ENCODE measurements around the gene PARD3. TPM values are rescaled to one million over a fixed set of nuclear protein-coding genes. Genes with fewer than 3 reads are reported as not detected.
A peak's percentile ranks its signal among the peaks of the same experiment; 100 is the strongest.

The PARD3 gene
- total and polyA plus RNA-seq, 2 donors (not counting 1 experiment from before 2014, with no cell fraction given): 24.0 to 46.4 TPM

DNA sequence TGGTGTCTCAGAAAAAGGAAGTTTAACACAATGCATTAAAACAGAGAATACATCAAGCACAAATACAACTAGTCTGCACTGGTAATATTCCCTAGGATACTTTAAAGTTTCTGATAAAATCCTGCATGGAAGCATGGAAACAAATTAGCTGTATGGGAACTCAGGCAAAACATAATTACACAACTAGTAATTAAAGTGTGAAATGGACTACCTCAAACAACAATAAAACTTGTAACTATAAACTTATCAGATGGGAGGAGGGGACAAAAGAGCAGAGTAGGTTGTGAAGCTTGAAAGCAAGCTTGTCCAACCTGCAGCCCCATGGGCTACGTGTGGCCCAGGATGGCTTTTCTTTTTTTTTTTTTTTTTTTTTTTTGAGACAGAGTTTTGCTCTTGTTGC is 98.9 kb downstream of the PARD3 start:
- Histone ChIP-seq H3K4me2 (ENCODE audit: extremely low read depth, insufficient read depth, low read length) (no peak overlapping the region), H3K4me1 (ENCODE audit: control insufficient read depth, extremely low read depth, insufficient read depth, low read length) (peaks cover 2% of the 10 kb centered on the region), H3K9me3 (ENCODE audit: control insufficient read depth, insufficient read depth, low read depth, low read length) (no peaks in the 10 kb centered on the region), H2AFZ (ENCODE audit: low read length) (no peak overlapping the region), H3K79me2 (ENCODE audit: control insufficient read depth, insufficient read depth, low read length) (no peaks in the 10 kb centered on the region), H3K36me3 (ENCODE audit: control insufficient read depth, insufficient read depth, low read length) (no peaks in the 10 kb centered on the region), H3K27ac (ENCODE audit: insufficient read depth, low read length) (no peak overlapping the region), H3K9ac (ENCODE audit: insufficient read depth, low read length) (no peak overlapping the region), H3K4me3 (replicated peaks in 1 of 4; ENCODE audit: control extremely low read depth in 1 of 4, insufficient read depth in 1 of 4, low read depth in 3 of 4, low read length in 4 of 4) (no peak overlapping the region), H4K20me1 (ENCODE audit: control insufficient read depth, extremely low read depth, insufficient read depth, low read length) (no peaks in the 10 kb centered on the region), H3K27me3 (ENCODE audit: control insufficient read depth, insufficient read depth, low read length) (no peaks in the 10 kb centered on the region)
- no peak for DNase-seq (ENCODE audit: low read depth in 2 of 2)
- TF ChIP-seq EZH2 (IDR thresholded peaks at IDR 0.05; ENCODE audit: low read length, missing control alignments): no peak
- TF ChIP-seq, protein P1, sequence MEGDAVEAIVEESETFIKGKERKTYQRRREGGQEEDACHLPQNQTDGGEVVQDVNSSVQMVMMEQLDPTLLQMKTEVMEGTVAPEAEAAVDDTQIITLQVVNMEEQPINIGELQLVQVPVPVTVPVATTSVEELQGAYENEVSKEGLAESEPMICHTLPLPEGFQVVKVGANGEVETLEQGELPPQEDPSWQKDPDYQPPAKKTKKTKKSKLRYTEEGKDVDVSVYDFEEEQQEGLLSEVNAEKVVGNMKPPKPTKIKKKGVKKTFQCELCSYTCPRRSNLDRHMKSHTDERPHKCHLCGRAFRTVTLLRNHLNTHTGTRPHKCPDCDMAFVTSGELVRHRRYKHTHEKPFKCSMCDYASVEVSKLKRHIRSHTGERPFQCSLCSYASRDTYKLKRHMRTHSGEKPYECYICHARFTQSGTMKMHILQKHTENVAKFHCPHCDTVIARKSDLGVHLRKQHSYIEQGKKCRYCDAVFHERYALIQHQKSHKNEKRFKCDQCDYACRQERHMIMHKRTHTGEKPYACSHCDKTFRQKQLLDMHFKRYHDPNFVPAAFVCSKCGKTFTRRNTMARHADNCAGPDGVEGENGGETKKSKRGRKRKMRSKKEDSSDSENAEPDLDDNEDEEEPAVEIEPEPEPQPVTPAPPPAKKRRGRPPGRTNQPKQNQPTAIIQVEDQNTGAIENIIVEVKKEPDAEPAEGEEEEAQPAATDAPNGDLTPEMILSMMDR (conservative IDR thresholded peaks at IDR 0.05 in 1 of 2, IDR thresholded peaks at IDR 0.05 in 1 of 2; ENCODE audit: low read depth in 1 of 2, low read length in 2 of 2): no peak

DNA sequence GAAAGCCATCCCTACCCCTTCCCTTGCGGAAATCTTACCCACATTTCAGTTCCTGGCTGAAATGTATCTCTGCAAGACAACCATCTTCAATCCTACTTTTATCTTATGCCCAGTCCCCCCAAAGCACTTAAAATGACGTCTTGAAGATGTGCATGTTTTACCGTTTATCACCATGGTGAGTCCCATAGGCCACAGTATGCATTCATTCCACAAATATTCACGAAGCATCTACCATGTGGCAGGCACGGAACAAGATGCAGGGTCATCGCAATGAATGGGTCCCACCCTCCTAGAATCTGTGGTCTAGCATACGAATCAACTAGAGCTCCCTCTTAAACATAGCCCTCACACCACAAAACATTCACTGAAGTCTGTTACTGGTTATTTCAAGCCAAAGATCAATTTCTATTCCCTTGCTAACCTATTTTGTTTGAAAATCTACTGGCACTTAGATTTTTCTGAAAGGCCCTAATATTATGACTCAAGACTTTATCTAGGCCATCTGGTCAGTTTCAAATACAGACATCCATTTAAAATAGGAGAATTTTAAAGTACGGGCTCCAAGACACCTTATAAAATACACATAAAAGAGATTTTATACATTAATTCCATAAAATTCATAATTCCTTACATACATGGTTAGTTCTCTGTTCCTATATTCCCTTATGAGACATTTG is 99.4 kb downstream of the PARD3 start:
- Histone ChIP-seq H2AFZ (ENCODE audit: low read length) (no peak overlapping the region), H3K79me2 (ENCODE audit: control insufficient read depth, insufficient read depth, low read length) (no peaks in the 10 kb centered on the region), H3K4me3 (replicated peaks in 1 of 4; ENCODE audit: control extremely low read depth in 1 of 4, insufficient read depth in 1 of 4, low read depth in 3 of 4, low read length in 4 of 4) (no peak overlapping the region), H3K27me3 (ENCODE audit: control insufficient read depth, insufficient read depth, low read length) (no peaks in the 10 kb centered on the region), H3K9ac (ENCODE audit: insufficient read depth, low read length) (no peak overlapping the region), H3K9me3 (ENCODE audit: control insufficient read depth, insufficient read depth, low read depth, low read length) (no peaks in the 10 kb centered on the region), H4K20me1 (ENCODE audit: control insufficient read depth, extremely low read depth, insufficient read depth, low read length) (no peaks in the 10 kb centered on the region), H3K27ac (ENCODE audit: insufficient read depth, low read length) (no peak overlapping the region), H3K4me1 (ENCODE audit: control insufficient read depth, extremely low read depth, insufficient read depth, low read length) (peaks cover 3% of the 10 kb centered on the region), H3K4me2 (ENCODE audit: extremely low read depth, insufficient read depth, low read length) (no peak overlapping the region), H3K36me3 (ENCODE audit: control insufficient read depth, insufficient read depth, low read length) (no peaks in the 10 kb centered on the region)
- TF ChIP-seq, protein P1 (conservative IDR thresholded peaks at IDR 0.05 in 1 of 2, IDR thresholded peaks at IDR 0.05 in 1 of 2; ENCODE audit: low read depth in 1 of 2, low read length in 2 of 2): no peak
- TF ChIP-seq EZH2 (IDR thresholded peaks at IDR 0.05; ENCODE audit: low read length, missing control alignments): no peak
- no peak for DNase-seq (ENCODE audit: low read depth in 2 of 2)

DNA sequence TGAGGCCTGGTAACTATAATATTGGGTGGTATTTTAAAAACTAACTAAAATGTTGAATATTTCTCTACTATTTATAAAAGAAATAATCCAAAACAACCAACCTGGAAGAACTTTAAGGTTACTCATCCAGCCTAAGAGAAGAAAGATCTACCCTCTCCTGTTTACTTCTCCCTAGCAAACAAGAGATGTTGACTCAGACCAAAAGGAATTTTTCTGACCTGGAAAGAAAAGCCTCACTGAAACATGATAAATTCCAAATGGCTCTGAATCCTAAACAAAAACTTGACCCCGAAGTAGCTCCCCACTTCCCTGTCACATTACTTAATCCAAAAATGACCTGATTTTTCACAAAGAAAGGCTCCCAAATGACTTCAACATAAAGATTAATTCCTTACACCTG is 101.2 kb downstream of the PARD3 start:
- TF ChIP-seq, protein P1 (conservative IDR thresholded peaks at IDR 0.05 in 1 of 2, IDR thresholded peaks at IDR 0.05 in 1 of 2; ENCODE audit: low read depth in 1 of 2, low read length in 2 of 2): no peak
- Histone ChIP-seq H3K4me1 (ENCODE audit: control insufficient read depth, extremely low read depth, insufficient read depth, low read length) (peaks cover 4% of the 10 kb centered on the region), H3K36me3 (ENCODE audit: control insufficient read depth, insufficient read depth, low read length) (no peaks in the 10 kb centered on the region), H3K79me2 (ENCODE audit: control insufficient read depth, insufficient read depth, low read length) (peaks cover 2% of the 10 kb centered on the region), H3K4me3 (replicated peaks in 1 of 4; ENCODE audit: control extremely low read depth in 1 of 4, insufficient read depth in 1 of 4, low read depth in 3 of 4, low read length in 4 of 4) (no peak overlapping the region), H4K20me1 (ENCODE audit: control insufficient read depth, extremely low read depth, insufficient read depth, low read length) (no peaks in the 10 kb centered on the region), H3K4me2 (ENCODE audit: extremely low read depth, insufficient read depth, low read length) (no peak overlapping the region), H3K27ac (ENCODE audit: insufficient read depth, low read length) (no peak overlapping the region), H3K9ac (ENCODE audit: insufficient read depth, low read length) (no peak overlapping the region), H2AFZ (ENCODE audit: low read length) (no peak overlapping the region), H3K9me3 (ENCODE audit: control insufficient read depth, insufficient read depth, low read depth, low read length) (no peaks in the 10 kb centered on the region), H3K27me3 (ENCODE audit: control insufficient read depth, insufficient read depth, low read length) (no peaks in the 10 kb centered on the region)
- peak in 1 of 2 donors; percentile 67 for DNase-seq (ENCODE audit: low read depth in 2 of 2)

Data from fibroblast of lung (primary cell).